Heart right ventricle (tissue), 16 donors: ENCODE data around the gene MMP26. TPM values are rescaled to one million over a fixed set of nuclear protein-coding genes. Genes with fewer than 3 reads are reported as not detected.

Experiments used
- ATAC-seq, 8 donors: fragments of 200-7000 bp; cut with Tn5 transposase; one replicate each; pipeline ENCODE4 v1.9.1; 2020; ENCODE audit warnings: mild to moderate bottlenecking in 8 of 8, moderate library complexity in 8 of 8, moderate number of reproducible peaks in 1 of 8
- DNase-seq, 2 donors: peaks; one replicate each; pipeline ENCODE4 v3.0.0-alpha.2; 2020
- H3K27ac ChIP-seq, 10 donors: fragments of 200-600 bp; sonication (generic) in 2 of 10; one replicate each; pipeline versions ENCODE4 v1.5.0 to v1.8.0; 2020 to 2022; ENCODE audit warnings: mild to moderate bottlenecking in 3 of 10
- H3K27me3 ChIP-seq, 7 donors: fragments of 200-600 bp; one replicate each; pipeline ENCODE4 v1.8.0; 2021 to 2022; ENCODE audit warnings: mild to moderate bottlenecking in 2 of 7
- H3K36me3 ChIP-seq, 9 donors: fragments of 200-600 bp; sonication (generic) in 1 of 9; one replicate each; pipeline versions ENCODE4 v1.5.0 to v1.8.0; 2020 to 2022; ENCODE audit warnings: mild to moderate bottlenecking in 2 of 9
- H3K4me1 ChIP-seq, 9 donors: fragments of 200-600 bp; sonication (generic) in 1 of 9; one replicate each; pipeline versions ENCODE4 v1.5.0 to v1.8.0; 2020 to 2022; ENCODE audit warnings: mild to moderate bottlenecking in 4 of 9
- H3K4me3 ChIP-seq, 10 donors: fragments of 200-600 bp; sonication (generic) in 2 of 10; one replicate each; pipeline versions ENCODE4 v1.5.0 to v1.8.0; 2020 to 2022; ENCODE audit warnings: mild to moderate bottlenecking in 7 of 10, moderate library complexity in 2 of 10
- H3K9me3 ChIP-seq, 11 donors: fragments of 200-600 bp in 10 of 11; sonication (generic) in 2 of 11; one replicate each; pipeline versions ENCODE4 v1.5.0 to v1.8.0; 2013 to 2022; ENCODE audit warnings: mild to moderate bottlenecking in 2 of 11, control low read depth in 1 of 11, moderate library complexity in 1 of 11
- CTCF ChIP-seq, 9 donors: fragments of 200-600 bp; sonication (generic) in 2 of 9; IDR thresholded peaks; one replicate each; pipeline versions ENCODE4 v1.5.0 to v1.8.0; 2021 to 2022; ENCODE audit warnings: antibody characterized with exemption in 9 of 9, mild to moderate bottlenecking in 5 of 9, moderate library complexity in 1 of 9
- WGBS, 2 donors: extraction: QIAGEN DNeasy Blood & Tissue Kit; methylation state at CpG; one replicate each; pipeline ENCODE4 v1.1.7; 2013; ENCODE audit warnings: inconsistent platforms in 1 of 2; 5-methylcytosine and 5-hydroxymethylcytosine counted together
- intact Hi-C, 10 donors: fragments of 100-400 bp; cut with DNase I; formaldehyde crosslinking; loops; one replicate each; pipeline versions ENCODE4 v1.11.1 to v1.14.2; 2022
- polyA plus RNA-seq, 2 donors: library from polyadenylated mRNA; stranded (reverse); fragments of 200-250 nt; gene quantifications; one replicate each; pipeline ENCODE4 v1.2.3, GENCODE V29; 2013
- total RNA-seq, 10 donors: library from RNA; stranded (reverse); fragmentation: NEBNext Ultra II Directional in 3 of 10; extraction: Animal tissue kit (Norgen Biotek cat#: 25700) in 3 of 10; gene quantifications; one replicate each; pipeline versions ENCODE4 v1.2.1 to v1.2.4, GENCODE V29; 2021 to 2023
- donor health status: Arrhythmogenic right ventricular cardiomyopathy.
- donor health status: ischemic (EF 13 %, LVEDD 7.1; RV severe dilation, severe dysfunction).
- donor health status: healthy with polysubstance abuse.
- donor health status: DM: no; HTN: yes; CAD: no.
- donor health status: DM: no; HTN: no; CAD: no.
- donor health status: ischemic (EF 25% LVEDD 6.9; RV normal size, moderate dysfunction).
- donor health status: ischemic (EF 25% LVEDD 5.7; RV mildly dilated, moderate dysfunction).
- donor health status: healthy.
- donor health status: DM: yes; HTN: yes; CAD: no.
- donor health status: Ischemic cardiomyopathy.
- donor health status: ischemic (EF 35%, LVEDD 5.7; RV mildly dilated, moderate dysfunction).
- donor health status: nonischemic (EF 11% LVEDD 7.7; RV severe dilation, severe dysfunction).
- donor health status: DM: yes; HTN: yes; CAD: no.
- donor health status: PGD.
- donor health status: ischemic (EF 29% LVEDD 5.4; RV normal size, mild dysfunction).
- donor health status: nonischemic (EF 23%, LVEDD 6.1; RV moderate dilation, normal function).

Gene MMP26
- total and polyA plus RNA-seq, 12 donors = not detected

GRCh38 chr11:4684631-4685285 is 19.8 kb upstream of the MMP26 start:
- 87 to 92% methylated on average over 3 of the region's 3 CpGs for WGBS, 2 donors
- ATAC-seq (no peak), DNase-seq (no peak)
- Histone ChIP-seq H3K27me3 (no peaks in the 10 kb centered on the region), H3K4me3 (no peak overlapping the region), H3K9me3 (no peaks in the 10 kb centered on the region), H3K36me3 (no peaks in the 10 kb centered on the region), H3K27ac (no peak overlapping the region), H3K4me1 (no peaks in the 10 kb centered on the region)
- no peak for TF ChIP-seq CTCF (IDR thresholded peaks at IDR 0.05)
- intact Hi-C loops = no loop called here

DNA sequence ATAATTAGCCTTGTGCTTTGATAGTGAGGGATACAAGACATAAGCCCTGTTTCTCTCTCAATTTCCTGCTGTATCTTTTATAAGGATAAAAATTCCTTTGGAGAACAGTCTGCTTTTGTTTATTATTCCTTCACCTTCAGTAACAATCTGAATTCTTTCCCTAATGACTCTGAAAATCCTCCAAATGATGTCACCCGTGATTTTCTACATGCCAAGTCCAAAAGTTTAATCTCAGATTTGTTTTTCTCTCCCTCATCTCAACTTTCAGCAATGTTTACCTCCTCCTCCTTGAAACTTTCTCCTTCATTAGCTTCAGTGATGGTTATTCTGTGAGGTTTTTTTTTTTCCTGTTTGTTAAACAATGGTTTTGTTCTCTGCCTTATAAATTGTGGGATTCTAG is 9.1 kb upstream of the MMP26 start:
- intact Hi-C loops = no loop called here
- Histone ChIP-seq H3K27ac (no peak overlapping the region), H3K27me3 (no peaks in the 10 kb centered on the region), H3K4me1 (peaks cover 0 to 3% (median 0%) of the 10 kb centered on the region in 9 donors), H3K36me3 (no peaks in the 10 kb centered on the region), H3K9me3 (no peaks in the 10 kb centered on the region), H3K4me3 (no peak overlapping the region)
- DNase-seq (no peak), ATAC-seq (no peak)
- WGBS, 2 donors = 48 to 55% methylated on average over 1 of the region's 1 CpG
- TF ChIP-seq CTCF (IDR thresholded peaks at IDR 0.05) = no peak

GRCh38 chr11:4697585-4697984 is 7.0 kb upstream of the MMP26 start, which contains the start of gene OR51E2:
OR51E2 (minus strand) TSS chr11:4697853; CDS start chr11:4682711, 15,142 bp downstream.
- no peak for TF ChIP-seq CTCF (IDR thresholded peaks at IDR 0.05)
- Histone ChIP-seq H3K36me3 (no peaks in the 10 kb centered on the region), H3K4me1 (no peaks in the 10 kb centered on the region), H3K4me3 (no peak within 1 kb of the TSS), H3K27ac (no peak within 1 kb of the TSS), H3K9me3 (no peaks in the 10 kb centered on the region), H3K27me3 (no peaks in the 10 kb centered on the region)
- no peak for ATAC-seq
- no peak for DNase-seq
- WGBS, 2 donors = 73 to 85% methylated on average over 3 of the region's 3 CpGs
- intact Hi-C loops = no loop called here

DNA sequence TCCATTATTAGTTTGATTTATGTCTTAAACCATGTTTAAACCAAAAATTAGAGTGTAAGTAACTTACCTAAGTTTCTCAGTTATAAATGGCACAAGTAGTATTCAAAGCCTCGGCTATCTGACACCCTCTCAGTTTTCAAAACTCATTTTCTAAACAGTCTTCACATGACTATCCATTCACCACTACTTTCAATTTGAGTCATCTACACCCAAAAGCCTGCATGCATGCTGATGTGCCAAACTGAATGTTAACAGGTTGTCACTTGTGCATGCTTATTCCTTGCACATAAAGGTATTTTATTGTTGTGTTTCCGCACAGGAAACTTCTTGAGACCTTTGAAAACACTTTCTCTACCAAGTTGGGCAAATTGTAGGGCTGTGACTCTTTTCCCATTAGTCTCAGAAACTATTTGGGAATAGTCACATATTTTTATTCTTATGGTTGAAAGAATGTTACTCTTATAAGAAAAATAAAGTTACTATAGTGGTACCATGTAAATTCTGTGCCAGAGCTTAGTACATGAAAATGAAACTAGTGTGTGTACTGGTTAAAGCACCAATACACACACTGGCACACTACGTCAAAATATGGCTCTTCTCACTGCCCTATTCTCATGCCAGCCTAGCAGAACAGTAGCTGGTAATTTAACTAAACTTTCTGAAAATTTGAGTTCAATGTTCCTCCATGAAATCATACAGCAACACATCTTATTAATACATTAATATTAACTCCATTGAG is 4.7 kb upstream of the MMP26 start:
- TF ChIP-seq CTCF (IDR thresholded peaks at IDR 0.05) = no peak
- Histone ChIP-seq H3K27me3 (no peaks in the 10 kb centered on the region), H3K4me1 (peaks cover 0 to 10% (median 0%) of the 10 kb centered on the region in 9 donors), H3K27ac (no peak overlapping the region), H3K4me3 (no peak overlapping the region), H3K36me3 (no peaks in the 10 kb centered on the region), H3K9me3 (no peaks in the 10 kb centered on the region)
- DNase-seq = no peak
- intact Hi-C loops = no loop called here
- no peak for ATAC-seq
- WGBS, 2 donors = 92 to 93% methylated on average over 3 of the region's 3 CpGs
